ENCODE measurements around the gene SCNN1G.

The SCNN1G gene

GRCh38 chr16:23235176-23235575, 52.6 kb downstream of the SCNN1G start:
- CTCF ChIA-PET, result no interaction called here
- TF ChIP-seq CTCF (IDR thresholded peaks at IDR 0.05; ENCODE audit: insufficient read depth, low read length, missing control alignments), result no peak
- DNase-seq (ENCODE audit: low read depth, low spot score), result no peak
- POLR2A ChIA-PET, result no interaction called here
- H3K4me3 ChIP-seq (ENCODE audit: low read depth, low read length), result no peak overlapping the region

GRCh38 chr16:23236983-23237382, 54.4 kb downstream of the SCNN1G start:
- POLR2A ChIA-PET, result no interaction called here
- CTCF ChIA-PET, result no interaction called here

GRCh38 chr16:23240994-23241393, 58.4 kb downstream of the SCNN1G start:
- DNase-seq (ENCODE audit: low read depth, low spot score), result no peak
- CTCF ChIA-PET, result interaction anchor here (1.2 kb wide), 1 partner anchor 195 kb away, joined by 4 read pairs; no protein-coding TSS in a partner anchor
- TF ChIP-seq CTCF (IDR thresholded peaks at IDR 0.05; ENCODE audit: insufficient read depth, low read length, missing control alignments), result no peak
- no peak overlapping the region for H3K4me3 ChIP-seq (ENCODE audit: low read depth, low read length)
- POLR2A ChIA-PET, result no interaction called here

More at GRCh38 chr16:23236983-23237382, 54.4 kb downstream of the SCNN1G start:
- H3K4me3 ChIP-seq (ENCODE audit: low read depth, low read length), result no peak overlapping the region
- no peak for TF ChIP-seq CTCF (IDR thresholded peaks at IDR 0.05; ENCODE audit: insufficient read depth, low read length, missing control alignments)
- DNase-seq (ENCODE audit: low read depth, low spot score), result no peak

GRCh38 chr16:23244122-23244521, 61.6 kb downstream of the SCNN1G start:
- no peak for TF ChIP-seq CTCF (IDR thresholded peaks at IDR 0.05; ENCODE audit: insufficient read depth, low read length, missing control alignments)
- DNase-seq (ENCODE audit: low read depth, low spot score), result no peak
- H3K4me3 ChIP-seq (ENCODE audit: low read depth, low read length), result no peak overlapping the region
- CTCF ChIA-PET, result no interaction called here
- POLR2A ChIA-PET, result no interaction called here

- no peak for DNase-seq (ENCODE audit: low read depth, low spot score)
- POLR2A ChIA-PET, result no interaction called here
- CTCF ChIA-PET, result no interaction called here
- H3K4me3 ChIP-seq (ENCODE audit: low read depth, low read length), result no peak overlapping the region
- TF ChIP-seq CTCF (IDR thresholded peaks at IDR 0.05; ENCODE audit: insufficient read depth, low read length, missing control alignments), result no peak
Measured at GRCh38 chr16:23245268-23245667, 62.7 kb downstream of the SCNN1G start.

GRCh38 chr16:23248261-23249194, 66.0 kb downstream of the SCNN1G start:
- ChIA-PET CTCF (interaction anchor here (0.9 kb wide), 1 partner anchor 188 kb away, joined by 3 read pairs; no protein-coding TSS in a partner anchor), POLR2A (no interaction called here)
- no peak for TF ChIP-seq CTCF (IDR thresholded peaks at IDR 0.05; ENCODE audit: insufficient read depth, low read length, missing control alignments)
- no peak for DNase-seq (ENCODE audit: low read depth, low spot score)
- H3K4me3 ChIP-seq (ENCODE audit: low read depth, low read length), result no peak overlapping the region

All from AG04449 (cell line).